Nephron progenitor cell (in vitro differentiated cells): ENCODE results near the gene CHM.

Experiments
- DNase-seq: peaks from one replicate; pipeline ENCODE4 v3.0.0; 2021
- H3K27ac Mint-ChIP-seq: 2 replicates; pipeline ENCODE4 v1.8.0; 2021; ENCODE audit warnings: mild to moderate bottlenecking, moderate library complexity, mixed read lengths
- H3K27me3 Mint-ChIP-seq: 2 replicates; pipeline ENCODE4 v1.8.0; 2021; ENCODE audit warnings: mild to moderate bottlenecking, low read depth, mixed read lengths; ENCODE audit not compliant: poor library complexity
- H3K36me3 Mint-ChIP-seq: 2 replicates; pipeline ENCODE4 v1.8.0; 2021; ENCODE audit warnings: low read depth, mixed read lengths
- H3K4me1 Mint-ChIP-seq: 2 replicates; pipeline ENCODE4 v1.8.0; 2021; ENCODE audit warnings: mixed read lengths
- H3K4me3 Mint-ChIP-seq: 2 replicates; pipeline ENCODE4 v1.8.0; 2021; ENCODE audit warnings: mild to moderate bottlenecking, moderate library complexity, mixed read lengths
- H3K9me3 Mint-ChIP-seq: 2 replicates; pipeline ENCODE4 v1.8.0; 2021; ENCODE audit warnings: mild to moderate bottlenecking, moderate library complexity, mixed read lengths
- TF ChIP-seq, protein P1 (sequence below): fragments of 200-600 bp; sonication (generic); IDR thresholded peaks from 2 replicates; pipeline ENCODE4 v1.5.0; 2021; ENCODE audit warnings: antibody characterized with exemption

CHM gene

DNA sequence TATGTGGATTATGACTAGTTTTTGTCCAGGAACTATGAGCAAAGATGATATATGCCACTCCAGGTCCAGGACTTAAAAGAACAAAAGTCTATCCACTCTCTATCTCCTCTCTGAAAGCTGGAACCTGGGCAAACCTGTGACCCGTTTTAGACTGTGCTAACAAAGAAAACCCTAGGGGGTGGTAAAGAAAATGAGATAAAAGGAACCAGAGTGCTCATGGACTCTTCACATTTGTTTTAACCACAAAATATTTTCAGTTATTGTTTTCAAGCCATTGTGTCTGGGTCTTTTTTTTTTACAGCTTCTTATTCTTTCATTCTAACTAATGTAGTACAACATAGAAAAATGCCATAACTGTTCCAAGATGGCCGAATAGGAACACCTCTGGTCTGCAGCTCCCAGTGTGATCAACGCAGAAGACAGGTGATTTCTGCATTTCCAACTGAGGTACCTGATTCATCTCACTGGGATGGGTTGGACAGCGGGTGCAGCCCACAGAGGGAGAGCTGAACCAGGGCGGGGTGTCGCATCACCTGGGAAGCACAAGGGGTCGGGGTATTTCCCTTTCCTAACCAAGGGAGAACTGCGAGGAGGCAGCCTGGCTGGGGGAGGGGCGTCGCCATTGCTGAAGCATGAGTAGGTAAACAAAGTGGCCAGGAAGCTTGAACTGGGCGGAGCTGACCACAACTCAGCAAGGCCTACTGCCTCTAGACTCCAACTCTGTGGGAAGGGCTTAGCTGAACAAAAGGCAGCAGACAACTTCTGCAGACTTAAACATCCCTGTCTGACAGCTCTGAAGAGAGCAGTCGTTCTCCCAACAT is 45.1 kb downstream of the CHM start:
- TF ChIP-seq, protein P1, sequence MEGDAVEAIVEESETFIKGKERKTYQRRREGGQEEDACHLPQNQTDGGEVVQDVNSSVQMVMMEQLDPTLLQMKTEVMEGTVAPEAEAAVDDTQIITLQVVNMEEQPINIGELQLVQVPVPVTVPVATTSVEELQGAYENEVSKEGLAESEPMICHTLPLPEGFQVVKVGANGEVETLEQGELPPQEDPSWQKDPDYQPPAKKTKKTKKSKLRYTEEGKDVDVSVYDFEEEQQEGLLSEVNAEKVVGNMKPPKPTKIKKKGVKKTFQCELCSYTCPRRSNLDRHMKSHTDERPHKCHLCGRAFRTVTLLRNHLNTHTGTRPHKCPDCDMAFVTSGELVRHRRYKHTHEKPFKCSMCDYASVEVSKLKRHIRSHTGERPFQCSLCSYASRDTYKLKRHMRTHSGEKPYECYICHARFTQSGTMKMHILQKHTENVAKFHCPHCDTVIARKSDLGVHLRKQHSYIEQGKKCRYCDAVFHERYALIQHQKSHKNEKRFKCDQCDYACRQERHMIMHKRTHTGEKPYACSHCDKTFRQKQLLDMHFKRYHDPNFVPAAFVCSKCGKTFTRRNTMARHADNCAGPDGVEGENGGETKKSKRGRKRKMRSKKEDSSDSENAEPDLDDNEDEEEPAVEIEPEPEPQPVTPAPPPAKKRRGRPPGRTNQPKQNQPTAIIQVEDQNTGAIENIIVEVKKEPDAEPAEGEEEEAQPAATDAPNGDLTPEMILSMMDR, result no peak
- peak overlapping the region; percentile 66 for H3K4me3 Mint-ChIP-seq
- no peaks in the 10 kb centered on the region for H3K27me3 Mint-ChIP-seq
- H3K4me1 Mint-ChIP-seq, result peaks cover 26% of the 10 kb centered on the region
- peaks cover 72% of the 10 kb centered on the region for H3K36me3 Mint-ChIP-seq
- H3K27ac Mint-ChIP-seq, result peak overlapping the region; percentile 95
- peak; percentile 64 for DNase-seq
- peaks cover 48% of the 10 kb centered on the region for H3K9me3 Mint-ChIP-seq

DNA sequence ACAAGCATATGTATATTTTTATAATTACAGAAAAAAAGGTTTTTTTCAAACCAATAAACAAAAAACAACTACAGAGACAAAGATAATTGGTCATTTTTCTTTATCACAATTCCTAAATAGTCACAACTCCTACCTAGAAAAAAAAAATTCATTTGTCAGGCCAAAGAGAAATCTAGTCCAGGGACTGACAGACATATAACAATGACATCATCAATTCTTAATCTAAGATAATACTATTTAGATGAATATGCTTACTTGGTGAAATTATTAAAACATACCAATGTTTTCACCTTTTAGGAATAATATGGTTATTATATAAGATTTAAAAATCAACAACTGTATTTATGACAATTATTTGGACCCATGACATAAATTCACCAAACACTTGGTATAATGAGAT is 48.4 kb downstream of the CHM start:
- H3K27me3 Mint-ChIP-seq, result no peaks in the 10 kb centered on the region
- H3K4me1 Mint-ChIP-seq, result peaks cover 58% of the 10 kb centered on the region
- H3K9me3 Mint-ChIP-seq, result peaks cover 15% of the 10 kb centered on the region
- H3K27ac Mint-ChIP-seq, result no peak overlapping the region
- DNase-seq, result no peak
- peaks cover 39% of the 10 kb centered on the region for H3K36me3 Mint-ChIP-seq
- TF ChIP-seq, protein P1, result no peak
- no peak overlapping the region for H3K4me3 Mint-ChIP-seq

DNA sequence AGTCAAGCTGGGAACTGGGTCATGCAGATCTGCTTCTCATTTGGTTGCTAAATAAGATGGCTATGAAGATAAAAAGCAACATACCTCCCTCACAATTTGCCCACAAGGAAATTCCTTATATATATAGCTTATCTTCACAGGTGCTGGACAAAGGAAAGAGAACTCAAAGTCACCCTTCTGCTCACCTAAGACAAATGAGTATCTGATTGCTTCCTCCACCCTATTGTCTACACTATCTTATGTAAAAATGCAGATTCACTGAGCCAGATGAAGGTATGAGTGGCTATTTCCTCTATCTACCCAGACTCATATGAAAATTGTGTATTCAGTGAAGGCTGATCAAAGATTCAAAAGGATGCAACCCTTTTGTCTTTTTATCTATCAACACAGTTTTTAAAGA is 50.8 kb downstream of the CHM start:
- H3K9me3 Mint-ChIP-seq, result peaks cover 4% of the 10 kb centered on the region
- no peak for DNase-seq
- peaks cover 17% of the 10 kb centered on the region for H3K36me3 Mint-ChIP-seq
- peaks cover 53% of the 10 kb centered on the region for H3K4me1 Mint-ChIP-seq
- TF ChIP-seq, protein P1, result no peak
- no peaks in the 10 kb centered on the region for H3K27me3 Mint-ChIP-seq
- peak overlapping the region; percentile 42 for H3K27ac Mint-ChIP-seq
- H3K4me3 Mint-ChIP-seq, result no peak overlapping the region

DNA sequence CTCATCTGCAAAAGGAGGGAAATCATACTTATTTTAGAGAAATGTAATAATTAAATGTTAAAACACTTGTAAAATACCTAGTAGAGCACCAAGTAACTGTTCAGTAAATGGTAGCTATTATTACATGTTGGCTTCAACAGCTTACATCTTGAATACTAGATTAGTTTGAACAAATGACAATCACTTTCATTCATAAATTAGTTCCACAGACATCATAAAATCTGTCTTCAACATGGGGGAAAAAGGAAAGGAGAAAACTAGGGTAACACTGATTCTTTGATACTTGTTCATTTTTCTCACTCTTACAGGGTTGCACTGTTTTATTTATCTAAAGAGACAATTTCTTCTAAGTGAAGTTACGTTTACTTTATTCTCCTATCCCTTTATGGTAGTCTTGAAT is 51.7 kb downstream of the CHM start:
- H3K27ac Mint-ChIP-seq, result peak overlapping the region; percentile 13
- TF ChIP-seq, protein P1, result no peak
- H3K36me3 Mint-ChIP-seq, result peaks cover 12% of the 10 kb centered on the region
- no peaks in the 10 kb centered on the region for H3K27me3 Mint-ChIP-seq
- peaks cover 3% of the 10 kb centered on the region for H3K9me3 Mint-ChIP-seq
- peaks cover 48% of the 10 kb centered on the region for H3K4me1 Mint-ChIP-seq
- DNase-seq, result no peak
- H3K4me3 Mint-ChIP-seq, result no peak overlapping the region

DNA sequence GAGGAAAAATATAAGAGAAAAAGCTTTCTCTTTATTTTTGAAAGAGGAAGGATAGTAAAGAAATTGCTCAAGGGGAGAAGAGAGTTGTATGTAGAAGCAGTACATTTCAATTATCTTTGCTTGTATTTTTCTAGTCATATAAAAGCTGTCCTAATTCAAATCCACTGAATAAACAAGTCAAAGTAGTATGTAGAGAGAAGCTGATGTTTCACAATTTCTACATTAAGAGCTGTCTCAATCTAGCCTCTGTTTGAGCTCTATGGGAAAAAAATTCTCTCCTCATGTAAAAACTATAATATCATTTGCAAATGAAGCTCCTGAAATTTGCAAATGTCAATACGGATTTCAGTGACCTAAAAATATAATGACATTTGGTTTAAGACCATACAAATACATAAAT is 52.6 kb downstream of the CHM start:
- Mint-ChIP-seq H3K4me3 (no peak overlapping the region), H3K27me3 (no peaks in the 10 kb centered on the region), H3K4me1 (peaks cover 48% of the 10 kb centered on the region), H3K27ac (peak overlapping the region; percentile 46), H3K36me3 (peaks cover 13% of the 10 kb centered on the region), H3K9me3 (peaks cover 12% of the 10 kb centered on the region)
- TF ChIP-seq, protein P1, result no peak
- DNase-seq, result no peak

DNA sequence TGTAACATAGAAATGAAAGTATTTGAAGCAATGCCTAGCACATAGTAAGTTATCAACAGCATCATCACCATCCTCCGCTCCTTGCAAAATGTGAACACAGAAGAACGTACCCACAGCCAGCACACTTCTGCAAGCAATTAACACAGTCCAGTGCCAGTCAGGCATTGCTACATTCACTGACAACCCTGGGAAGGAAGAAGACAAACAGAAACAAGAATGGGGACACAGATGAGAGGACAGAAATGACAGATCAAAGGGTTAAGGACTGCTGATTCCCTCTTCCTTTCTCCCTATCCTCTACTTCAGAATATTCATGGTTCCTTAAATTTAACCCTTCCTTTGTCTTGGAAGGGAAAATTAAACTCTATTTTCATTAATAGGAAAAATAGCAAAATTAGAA is 53.1 kb downstream of the CHM start:
- H3K27me3 Mint-ChIP-seq, result no peaks in the 10 kb centered on the region
- H3K27ac Mint-ChIP-seq, result peak overlapping the region; percentile 46
- peaks cover 18% of the 10 kb centered on the region for H3K9me3 Mint-ChIP-seq
- DNase-seq, result no peak
- H3K36me3 Mint-ChIP-seq, result peaks cover 19% of the 10 kb centered on the region
- H3K4me3 Mint-ChIP-seq, result peak overlapping the region; percentile 5
- TF ChIP-seq, protein P1, result no peak
- H3K4me1 Mint-ChIP-seq, result peaks cover 48% of the 10 kb centered on the region
